IMR-90 (cell line): ENCODE measurements around the gene OSBPL1A. TPM values are rescaled to one million over a fixed set of nuclear protein-coding genes. Genes with fewer than 3 reads are reported as not detected.

ENCODE experiments used
- ATAC-seq: fragments of 200-7000 bp; cut with Tn5 transposase; 2 replicates; pipeline ENCODE4 v1.9.1; 2020; ENCODE audit warnings: low read depth, mild to moderate bottlenecking, moderate library complexity
- BruUV-seq: library from RNA; stranded (reverse); fragments of 400-500 nt; replicated peaks from 2 replicates; lab custom pipeline; 2021; lab: Mats Ljungman, UMichigan
- CTCF ChIA-PET: fragments of 300-600 bp; formaldehyde crosslinking; extraction: SDS; loops from one replicate; lab custom pipeline; 2021; ENCODE audit warnings: antibody characterized with exemption; lab: Yijun Ruan, JAX
- POLR2A ChIA-PET: fragments of 300-600 bp; sonication (Branson Sonifier 250); formaldehyde crosslinking; loops from one replicate; lab custom pipeline; 2022; ENCODE audit warnings: antibody characterized with exemption; ENCODE audit not compliant: unreplicated experiment; lab: Charles Lee
- DNase-seq: peaks from one replicate; pipeline ENCODE4 v3.0.0; 2013
- H2AFZ ChIP-seq: replicated peaks from 2 replicates; pipeline ENCODE3; 2013; ENCODE audit warnings: low read length, mild to moderate bottlenecking; ENCODE audit not compliant: poor library complexity
- H2AK5ac ChIP-seq: 2 replicates; pipeline ENCODE4 v1.6.1; 2013; ENCODE audit warnings: low read depth, low read length, inconsistent platforms
- H2AK9ac ChIP-seq: replicated peaks from 2 replicates; pipeline ENCODE3; 2013; ENCODE audit warnings: mild to moderate bottlenecking, low read depth, low read length, moderate library complexity; ENCODE audit not compliant: poor library complexity
- H2BK120ac ChIP-seq: 2 replicates; pipeline ENCODE4 v1.6.1; 2013; ENCODE audit warnings: low read depth, low read length, inconsistent platforms
- H2BK15ac ChIP-seq: 3 replicates; pipeline ENCODE4 v1.6.1; 2013; ENCODE audit warnings: low read depth, low read length, inconsistent platforms
- H2BK20ac ChIP-seq: 2 replicates; pipeline ENCODE4 v1.6.1; 2013; ENCODE audit warnings: low read depth, mild to moderate bottlenecking, inconsistent platforms, low read length, moderate library complexity
- H2BK5ac ChIP-seq: 2 replicates; pipeline ENCODE4 v1.6.1; 2013; ENCODE audit warnings: mild to moderate bottlenecking, low read depth, low read length, inconsistent platforms; ENCODE audit not compliant: poor library complexity, severe bottlenecking
- H3K14ac ChIP-seq: replicated peaks from 2 replicates; pipeline ENCODE4 v1.6.1; 2013; ENCODE audit warnings: low read depth, low read length, inconsistent platforms
- H3K18ac ChIP-seq: 2 replicates; pipeline ENCODE4 v1.6.1; 2013; ENCODE audit warnings: low read depth, low read length, control low read depth
- H3K23ac ChIP-seq: 2 replicates; pipeline ENCODE4 v1.6.1; 2013; ENCODE audit warnings: low read depth, low read length, inconsistent platforms
- H3K27ac ChIP-seq: 2 replicates; pipeline ENCODE4 v1.5.1; 2013; ENCODE audit warnings: mild to moderate bottlenecking, control low read depth, low read length; ENCODE audit not compliant: insufficient read depth
- H3K27me3 ChIP-seq: 2 replicates; pipeline ENCODE4 v1.6.1; 2013; ENCODE audit warnings: low read length; ENCODE audit not compliant: control insufficient read depth, insufficient read depth
- H3K36me3 ChIP-seq: 2 replicates; pipeline ENCODE4 v1.6.1; 2013; ENCODE audit warnings: low read length, mixed read lengths; ENCODE audit not compliant: control insufficient read depth, insufficient read depth
- H3K4ac ChIP-seq: 2 replicates; pipeline ENCODE4 v1.6.1; 2013; ENCODE audit warnings: low read depth, low read length, inconsistent platforms
- H3K4me1 ChIP-seq: 2 replicates; pipeline ENCODE4 v1.6.1; 2013; ENCODE audit warnings: low read length, mixed read lengths; ENCODE audit not compliant: control insufficient read depth, insufficient read depth
- H3K4me2 ChIP-seq: 2 replicates; pipeline ENCODE4 v1.6.1; 2013; ENCODE audit warnings: low read depth, mild to moderate bottlenecking, control low read depth, low read length, moderate library complexity
- H3K4me3 ChIP-seq: 2 replicates; pipeline ENCODE4 v1.5.1; 2013; ENCODE audit warnings: low read depth, mild to moderate bottlenecking, control low read depth, low read length, moderate library complexity; ENCODE audit not compliant: insufficient read depth
- H3K56ac ChIP-seq: 2 replicates; pipeline ENCODE4 v1.6.1; 2013; ENCODE audit warnings: low read length, inconsistent platforms; ENCODE audit not compliant: insufficient read depth; ENCODE audit errors: extremely low read depth
- H3K79me1 ChIP-seq, 2 experiments: 2 replicates each; pipeline ENCODE4 v1.6.1; 2013; ENCODE audit warnings: low read length in 2 of 2, inconsistent platforms in 1 of 2, low read depth in 1 of 2
- H3K9ac ChIP-seq: 2 replicates; pipeline ENCODE4 v1.6.1; 2013; ENCODE audit warnings: low read depth, low read length, control low read depth
- H3K9me1 ChIP-seq: 2 replicates; pipeline ENCODE4 v1.6.1; 2013; ENCODE audit warnings: low read length, inconsistent platforms; ENCODE audit not compliant: insufficient read depth
- H3K9me3 ChIP-seq: 2 replicates; pipeline ENCODE4 v1.6.1; 2013; ENCODE audit warnings: low read length; ENCODE audit not compliant: control insufficient read depth, insufficient read depth
- H4K20me1 ChIP-seq: 2 replicates; pipeline ENCODE4 v1.6.1; 2013; ENCODE audit warnings: low read length, inconsistent platforms; ENCODE audit not compliant: insufficient read depth
- H4K5ac ChIP-seq: 2 replicates; pipeline ENCODE4 v1.6.1; 2013; ENCODE audit warnings: mild to moderate bottlenecking, low read depth, low read length, control low read depth
- H4K8ac ChIP-seq, 2 experiments: 2 replicates each; pipeline ENCODE4 v1.6.1; 2013; ENCODE audit warnings: low read depth in 2 of 2, low read length in 2 of 2, control low read depth in 1 of 2, inconsistent platforms in 1 of 2
- H4K91ac ChIP-seq: 2 replicates; pipeline ENCODE4 v1.6.1; 2013; ENCODE audit warnings: low read depth, low read length, inconsistent platforms; ENCODE audit not compliant: insufficient read depth
- BHLHE40 ChIP-seq: fragments of 150-350 bp; IDR thresholded peaks from 2 replicates; pipeline ENCODE4 v1.6.1; 2016; ENCODE audit warnings: mild to moderate bottlenecking, low read depth, low read length
- CHD1 ChIP-seq: IDR thresholded peaks from 2 replicates; pipeline ENCODE4 v1.6.1; 2012; ENCODE audit warnings: low read depth, low read length, improper control_type of control experiment
- FOS ChIP-seq: fragments of 150-350 bp; IDR thresholded peaks from 2 replicates; pipeline ENCODE4 v1.6.1; 2016; ENCODE audit warnings: low read depth, low read length
- POLR2A ChIP-seq: IDR thresholded peaks from 2 replicates; pipeline ENCODE4 v1.6.1; 2012; ENCODE audit warnings: mild to moderate bottlenecking, low read depth, low read length
- RAD21 ChIP-seq: IDR thresholded peaks from 2 replicates; pipeline ENCODE4 v1.6.1; 2012; ENCODE audit warnings: low read length, improper control_type of control experiment
- WGBS, 2 experiments: methylation state at CpG; one replicate each; pipeline versions ENCODE4 v1.1.5 to v1.1.7; 2013; ENCODE audit warnings: missing lambda C conversion rate in 2 of 2; ENCODE audit not compliant: insufficient read length in 1 of 2; ENCODE audit errors: extremely low coverage in 2 of 2; 5-methylcytosine and 5-hydroxymethylcytosine counted together
- dilution Hi-C: fragments of 300-500 bp; cut with HindIII; formaldehyde crosslinking; loops from one replicate; pipeline ENCODE4 v1.14.3; 2018; ENCODE audit warnings: low sequenced_read_pairs; ENCODE audit not compliant: unreplicated experiment
- in situ Hi-C: fragments of 300-500 bp; cut with MboI; formaldehyde crosslinking; loops from 3 replicates; pipeline ENCODE4 v1.14.3; 2019; ENCODE audit warnings: low sequenced_read_pairs, inconsistent platforms, mixed read lengths
- intact Hi-C: fragments of 100-400 bp; cut with micrococcal nuclease; formaldehyde crosslinking; loops from 2 replicates; pipeline ENCODE4 v1.10.0; 2022
- polyA plus RNA-seq, 3 experiments: library from polyadenylated mRNA; depleted of rRNA; stranded (reverse); fragments of >200 nt; gene quantifications; 2 replicates each; pipeline ENCODE4 v1.2.3, GENCODE V29; 2012; ENCODE audit warnings: low replicate concordance in 1 of 3
- total RNA-seq: library from RNA; depleted of rRNA; stranded (reverse); fragments of >200 nt; gene quantifications from 2 replicates; pipeline ENCODE4 v1.2.3, GENCODE V29; 2012
- TF ChIP-seq, protein P1 (sequence below): fragments of 150-350 bp; IDR thresholded peaks from 2 replicates; pipeline ENCODE4 v1.6.1; 2017; ENCODE audit warnings: mild to moderate bottlenecking, antibody characterized with exemption, low read length, low read depth

The OSBPL1A gene
- total and polyA plus RNA-seq, 2 of the 4 experiments (the other 2 are of a cell fraction) = 29.4 to 70.4 TPM

DNA sequence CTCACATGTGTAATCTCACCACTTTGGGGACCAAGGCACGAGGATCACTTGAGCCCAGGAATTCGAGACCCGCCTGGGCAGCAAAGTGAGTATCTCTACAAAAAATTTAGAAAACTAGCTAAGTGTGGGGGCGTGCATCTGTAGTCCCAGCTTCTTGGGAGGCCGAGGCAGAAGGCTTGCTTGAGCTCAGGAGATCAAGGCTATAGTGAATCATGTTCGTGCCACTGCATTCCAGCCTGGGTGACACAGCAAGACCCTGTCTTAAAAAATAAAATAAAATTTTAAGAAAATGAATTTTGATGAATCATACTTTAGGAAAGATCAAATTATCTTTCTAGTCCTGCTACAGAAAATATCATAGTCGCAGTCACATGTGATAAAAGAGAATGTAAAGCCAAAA lies 211.8 kb downstream of the OSBPL1A start:
- ChIA-PET CTCF (no interaction called here), POLR2A (no interaction called here)
- intact Hi-C loops (no loop called here), dilution Hi-C loops (no loop called here), in situ Hi-C loops (no loop called here)
- no peak overlapping the region for H2BK5ac ChIP-seq
- 72% methylated on average over 4 of the region's 7 CpGs; no CpG with 5 or more reads in 1 of the 2 experiments for WGBS, 2 experiments
- DNase-seq (peak; percentile 78), ATAC-seq (no peak; the same call in 1 of the 2 replicates)
- H3K14ac ChIP-seq = no peak overlapping the region
- peaks cover 0 to 14% of the 10 kb centered on the region in 2 experiments; a peak in 2 of 4 replicates for H3K79me1 ChIP-seq
- no peaks in the 10 kb centered on the region for H3K27me3 ChIP-seq
- no peak overlapping the region for H4K8ac ChIP-seq
- H3K9me1 ChIP-seq = peaks cover 3% of the 10 kb centered on the region; the same call in 1 of the 2 replicates
- peaks cover 3% of the 10 kb centered on the region; the same call in 1 of the 2 replicates for H3K4me1 ChIP-seq
- no peak for TF ChIP-seq CHD1
- TF ChIP-seq RAD21 = no peak
- peak; percentile 51; the same call in 1 of the 2 replicates for TF ChIP-seq BHLHE40
- 0 out of 2 replicates have a peak, but pooled peaks have one; percentile 20 for TF ChIP-seq FOS
- TF ChIP-seq, protein P1, sequence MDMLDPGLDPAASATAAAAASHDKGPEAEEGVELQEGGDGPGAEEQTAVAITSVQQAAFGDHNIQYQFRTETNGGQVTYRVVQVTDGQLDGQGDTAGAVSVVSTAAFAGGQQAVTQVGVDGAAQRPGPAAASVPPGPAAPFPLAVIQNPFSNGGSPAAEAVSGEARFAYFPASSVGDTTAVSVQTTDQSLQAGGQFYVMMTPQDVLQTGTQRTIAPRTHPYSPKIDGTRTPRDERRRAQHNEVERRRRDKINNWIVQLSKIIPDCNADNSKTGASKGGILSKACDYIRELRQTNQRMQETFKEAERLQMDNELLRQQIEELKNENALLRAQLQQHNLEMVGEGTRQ = no peak
- TF ChIP-seq POLR2A = no peak
- H3K4me3 ChIP-seq = no peak overlapping the region
- no peak overlapping the region for H4K91ac ChIP-seq
- H2BK15ac ChIP-seq = no peak overlapping the region
- BruUV-seq = no TSS peak
- no peak overlapping the region for H3K27ac ChIP-seq
- no peak overlapping the region for H3K4ac ChIP-seq
- no peak overlapping the region for H4K5ac ChIP-seq
- no peak overlapping the region for H3K9ac ChIP-seq
- H2BK120ac ChIP-seq = no peak overlapping the region
- no peak overlapping the region for H3K4me2 ChIP-seq
- no peak overlapping the region for H2BK20ac ChIP-seq
- 0 out of 2 replicates have a peak, but pooled peaks cover 2% of the 10 kb centered on the region for H3K36me3 ChIP-seq
- H3K23ac ChIP-seq = no peak overlapping the region
- H3K18ac ChIP-seq = no peak overlapping the region
- no peaks in the 10 kb centered on the region for H3K9me3 ChIP-seq
- H3K56ac ChIP-seq = no peak overlapping the region
- no peak overlapping the region for H2AK9ac ChIP-seq
- no peak overlapping the region for H2AK5ac ChIP-seq
- no peaks in the 10 kb centered on the region for H4K20me1 ChIP-seq
- no peak overlapping the region for H2AFZ ChIP-seq
